Hematopoietic multipotent progenitor cell treated with erythropoietin and hydrocortisone succinate and interleukin-3 and kit ligand, for 8 days (in vitro differentiated cells): Measurements from ENCODE around the gene ASL.
"Not testable (repeated sequence)": the region's sequence is repeated elsewhere in the genome, so short reads cannot be mapped to it uniquely, and the experiment has no call there.

ENCODE experiments used
- DNase-seq: peaks from one replicate; pipeline ENCODE4 v3.0.0-alpha.2; 2015

The ASL gene

GRCh38 chr7:66119245-66119850, 43.7 kb downstream of the ASL start:
- DNase-seq = no peak

- DNase-seq = no peak
Measured at GRCh38 chr7:66123175-66123528, 47.5 kb downstream of the ASL start.

DNA sequence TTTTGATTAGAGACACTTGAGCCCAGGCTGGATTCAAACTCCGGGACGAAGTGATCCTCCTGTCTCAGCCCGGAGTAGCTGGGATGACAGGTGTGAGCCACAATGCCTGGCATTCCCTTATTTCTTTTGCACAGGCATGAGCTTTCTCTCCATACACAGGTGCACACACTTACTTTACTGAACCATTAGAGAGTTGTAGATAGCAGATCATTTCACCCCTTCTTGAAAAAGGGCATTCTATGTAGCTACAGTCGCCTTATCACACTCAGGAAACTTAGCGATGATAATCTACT, 48.9 kb downstream of the ASL start:
- DNase-seq = not testable (repeated sequence)

DNA sequence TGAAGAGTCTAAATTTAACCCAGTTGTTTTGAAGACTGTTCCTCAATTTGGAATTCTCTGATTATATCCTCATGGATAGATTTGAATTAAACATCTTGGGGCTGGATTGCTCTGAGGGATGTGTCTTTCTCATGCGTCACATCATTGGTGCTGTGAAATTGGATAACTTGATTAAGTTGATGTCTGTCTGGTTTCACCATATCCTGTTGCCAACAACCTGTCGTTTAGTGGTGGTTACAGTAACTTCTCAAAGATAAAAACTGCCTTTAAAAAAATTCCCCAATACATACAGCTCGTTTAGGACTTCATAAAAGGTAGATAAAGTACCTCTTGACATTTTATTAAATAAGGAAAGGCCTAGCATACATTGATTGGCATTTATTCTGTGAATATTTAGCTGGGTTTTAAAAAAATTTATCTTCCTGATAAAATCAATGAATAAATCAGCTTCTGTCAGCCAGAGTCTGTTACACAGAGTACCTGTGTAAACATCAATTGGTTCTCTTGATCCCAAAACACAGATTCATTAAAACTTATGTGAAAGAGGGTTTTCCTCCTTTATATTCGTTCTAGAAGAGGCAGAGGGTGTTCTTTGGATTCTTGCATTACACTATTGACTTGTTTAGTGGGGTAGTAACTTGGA, 49.6 kb downstream of the ASL start:
- no peak for DNase-seq

- not testable (repeated sequence) for DNase-seq
Measured at GRCh38 chr7:66125781-66126352, 50.2 kb downstream of the ASL start.

DNA sequence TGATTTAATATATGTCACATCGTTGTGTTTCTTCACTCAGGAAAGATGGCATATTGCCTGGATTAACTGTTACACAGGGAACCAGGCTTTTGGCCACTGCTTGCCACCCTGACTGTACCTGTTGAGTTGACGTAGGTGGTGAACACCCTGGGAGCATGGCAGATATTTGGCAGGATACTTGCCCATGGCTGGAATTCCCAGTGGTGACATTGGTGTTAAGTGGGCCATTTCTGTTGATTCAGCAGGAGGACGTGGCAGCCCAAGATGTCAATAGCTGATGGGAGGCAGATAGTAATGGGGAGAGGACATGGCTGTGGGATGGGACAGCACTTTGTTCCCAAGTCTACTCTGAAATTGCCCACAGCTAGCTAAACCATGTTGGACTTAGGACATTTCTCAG, 51.6 kb downstream of the ASL start:
- not testable (repeated sequence) for DNase-seq

GRCh38 chr7:66138994-66139752, 63.6 kb downstream of the ASL start:
- DNase-seq = no peak

DNA sequence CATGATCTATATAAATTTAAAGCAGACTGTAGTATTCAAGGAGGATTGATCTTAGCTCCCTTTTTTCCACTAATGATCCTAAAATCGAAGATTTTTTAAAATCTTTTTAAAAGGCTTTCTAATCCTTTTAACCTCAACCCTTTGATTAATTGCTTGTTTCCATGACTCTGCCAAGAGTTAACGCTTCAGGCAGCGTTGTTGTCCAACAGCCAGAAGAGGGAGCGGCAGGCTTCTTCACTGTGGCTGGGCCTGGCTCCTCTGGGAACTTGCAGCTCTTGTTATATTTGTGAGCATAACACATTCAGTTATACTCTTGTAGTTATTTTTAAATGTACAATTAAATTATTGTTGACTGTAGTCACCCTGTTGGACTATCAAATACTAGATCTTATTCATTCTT, 65.3 kb downstream of the ASL start:
- peak; percentile 12 for DNase-seq

DNA sequence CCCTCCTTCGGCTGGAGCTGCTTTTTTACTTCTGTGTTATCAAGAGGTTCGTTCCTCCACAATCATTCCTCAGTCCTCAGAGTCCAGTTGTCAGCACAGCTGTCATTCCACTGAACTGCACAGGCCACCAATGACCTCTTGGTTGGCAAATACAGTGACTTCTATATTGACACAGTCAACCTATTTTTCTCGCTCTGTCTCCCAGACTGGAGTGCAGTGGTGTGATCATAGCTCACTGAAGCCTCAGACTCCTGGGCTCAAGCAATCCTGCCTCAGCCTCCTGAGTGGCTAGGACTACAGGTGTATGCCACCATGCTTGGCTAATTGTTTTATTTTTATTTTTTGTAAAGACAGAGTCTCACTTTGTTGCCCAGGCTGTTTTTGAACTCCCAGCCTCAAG, 66.7 kb downstream of the ASL start:
- no peak for DNase-seq

DNA sequence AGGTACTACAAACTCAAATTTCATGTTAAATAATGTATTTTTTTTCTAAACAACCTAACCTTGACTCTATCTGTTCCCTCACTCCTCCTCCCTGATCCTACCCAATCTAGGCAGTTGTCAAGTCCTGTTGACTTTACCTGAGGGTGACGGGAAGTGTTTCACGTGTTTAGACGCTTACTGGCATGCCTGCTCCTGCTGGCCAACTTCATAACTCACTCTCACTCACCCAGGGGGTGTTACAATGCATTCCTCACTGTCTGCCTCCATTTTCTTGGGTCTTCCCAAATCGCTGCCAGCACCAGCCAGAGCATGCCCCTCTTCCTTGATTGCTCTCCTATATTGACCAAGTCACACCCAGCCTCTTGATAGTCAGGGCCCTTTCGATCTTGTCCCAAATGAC, 67.4 kb downstream of the ASL start:
- DNase-seq = no peak
